ENCODE measurements around the gene TRPM8. TPM values are rescaled to one million over a fixed set of nuclear protein-coding genes. Genes with fewer than 3 reads are reported as not detected.

TRPM8 gene
- total RNA-seq, 2 donors from 2014 or later: not detected

DNA sequence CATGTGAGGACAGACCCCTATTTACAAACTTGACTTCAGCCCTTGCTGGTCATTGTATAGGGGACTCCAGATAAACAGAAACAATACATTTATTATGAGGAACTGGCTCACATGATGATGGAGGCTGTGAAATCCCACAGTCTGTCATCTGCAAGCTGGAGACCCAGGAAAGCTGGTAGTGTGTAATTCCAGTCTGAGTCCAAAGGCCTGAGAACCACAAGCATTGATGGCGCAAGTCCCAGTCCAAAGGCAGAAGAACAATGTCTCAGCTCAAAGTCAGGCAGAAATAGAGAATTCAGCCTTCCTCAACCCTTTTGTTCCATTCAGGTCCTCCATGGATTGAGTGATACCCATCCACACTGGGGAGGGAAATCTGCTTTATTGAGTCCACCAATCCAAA, 105.3 kb downstream of the TRPM8 start:
- Mint-ChIP-seq H3K4me1 (no peaks in the 10 kb centered on the region), H3K9me3 (peaks cover 37% of the 10 kb centered on the region), H3K4me3 (no peak overlapping the region), H3K36me3 (ENCODE audit: low read depth) (no peaks in the 10 kb centered on the region), H3K27ac (no peak overlapping the region), H3K27me3 (ENCODE audit: insufficient read depth) (no peaks in the 10 kb centered on the region)
- Histone ChIP-seq H3K4me3 (ENCODE audit: low read length) (no peak overlapping the region), H3K9ac (ENCODE audit: extremely low read depth, low read length, poor library complexity, severe bottlenecking) (no peak overlapping the region), H3K36me3 (ENCODE audit: control insufficient read depth, insufficient read depth, low read length) (no peaks in the 10 kb centered on the region), H3K27ac (ENCODE audit: low read depth, low read length) (no peak overlapping the region), H3K4me1 (ENCODE audit: control insufficient read depth, insufficient read depth, low read length) (no peaks in the 10 kb centered on the region), H3K27me3 (ENCODE audit: control insufficient read depth, insufficient read depth, low read length, poor library complexity, severe bottlenecking) (no peaks in the 10 kb centered on the region), H3K9me3 (ENCODE audit: control insufficient read depth, low read length) (peaks cover 11% of the 10 kb centered on the region)
- no peak for DNase-seq
- WGBS, 2 experiments (ENCODE audit: insufficient coverage in 1 of 2, insufficient read length in 1 of 2): 98 to 100% methylated on average over 1 of the region's 1 CpG
- no peak for TF ChIP-seq CTCF (conservative IDR thresholded peaks at IDR 0.05)

- 93 to 97% methylated on average over 11 to 29 of the region's 29 CpGs for WGBS, 2 experiments (ENCODE audit: insufficient coverage in 1 of 2, insufficient read length in 1 of 2)
- H3K27me3 Mint-ChIP-seq (ENCODE audit: insufficient read depth): no peaks in the 10 kb centered on the region
Measured at GRCh38 chr2:234024304-234024703, 107.1 kb downstream of the TRPM8 start.

DNA sequence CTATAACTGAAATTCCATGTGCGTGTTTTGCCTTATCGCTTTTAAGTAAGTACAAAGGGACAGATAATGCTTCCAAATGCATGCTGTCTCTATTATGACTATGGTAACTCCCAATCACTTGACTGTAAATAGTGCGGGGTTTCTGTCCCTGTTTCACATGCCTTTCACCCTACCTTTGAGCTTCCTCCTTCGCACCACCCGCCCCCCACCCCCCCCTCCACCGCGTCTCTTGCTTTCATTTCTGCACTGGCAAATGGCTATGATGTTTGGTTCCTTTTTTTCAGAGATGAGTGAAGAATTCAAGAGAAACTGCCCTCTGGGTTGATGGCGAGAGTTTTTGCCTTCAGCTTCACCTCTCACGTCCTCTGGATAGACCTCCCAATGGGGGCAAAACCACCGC, 108.3 kb downstream of the TRPM8 start:
- Mint-ChIP-seq H3K9me3 (peaks cover 30% of the 10 kb centered on the region), H3K36me3 (ENCODE audit: low read depth) (no peaks in the 10 kb centered on the region), H3K27me3 (ENCODE audit: insufficient read depth) (no peaks in the 10 kb centered on the region), H3K4me3 (no peak overlapping the region), H3K4me1 (no peaks in the 10 kb centered on the region), H3K27ac (no peak overlapping the region)
- peaks cover 11% of the 10 kb centered on the region for H3K9me3 ChIP-seq (ENCODE audit: control insufficient read depth, low read length)
- DNase-seq: no peak
- WGBS, 2 experiments (ENCODE audit: insufficient coverage in 1 of 2, insufficient read length in 1 of 2): 78 to 89% methylated on average over 4 to 5 of the region's 10 CpGs
- no peak overlapping the region for H3K9ac ChIP-seq (ENCODE audit: extremely low read depth, low read length, poor library complexity, severe bottlenecking)
- no peaks in the 10 kb centered on the region for H3K27me3 ChIP-seq (ENCODE audit: control insufficient read depth, insufficient read depth, low read length, poor library complexity, severe bottlenecking)
- H3K36me3 ChIP-seq (ENCODE audit: control insufficient read depth, insufficient read depth, low read length): no peaks in the 10 kb centered on the region
- no peaks in the 10 kb centered on the region for H3K4me1 ChIP-seq (ENCODE audit: control insufficient read depth, insufficient read depth, low read length)
- no peak overlapping the region for H3K27ac ChIP-seq (ENCODE audit: low read depth, low read length)
- no peak overlapping the region for H3K4me3 ChIP-seq (ENCODE audit: low read length)
- no peak for TF ChIP-seq CTCF (conservative IDR thresholded peaks at IDR 0.05)

More at GRCh38 chr2:234024304-234024703, 107.1 kb downstream of the TRPM8 start:
- Histone ChIP-seq H3K27ac (ENCODE audit: low read depth, low read length) (no peak overlapping the region), H3K9me3 (ENCODE audit: control insufficient read depth, low read length) (peaks cover 11% of the 10 kb centered on the region), H3K4me1 (ENCODE audit: control insufficient read depth, insufficient read depth, low read length) (no peaks in the 10 kb centered on the region), H3K27me3 (ENCODE audit: control insufficient read depth, insufficient read depth, low read length, poor library complexity, severe bottlenecking) (no peaks in the 10 kb centered on the region), H3K36me3 (ENCODE audit: control insufficient read depth, insufficient read depth, low read length) (no peaks in the 10 kb centered on the region), H3K4me3 (ENCODE audit: low read length) (no peak overlapping the region), H3K9ac (ENCODE audit: extremely low read depth, low read length, poor library complexity, severe bottlenecking) (no peak overlapping the region)
- Mint-ChIP-seq H3K4me3 (no peak overlapping the region), H3K36me3 (ENCODE audit: low read depth) (no peaks in the 10 kb centered on the region), H3K27ac (no peak overlapping the region), H3K4me1 (no peaks in the 10 kb centered on the region), H3K9me3 (peaks cover 30% of the 10 kb centered on the region)
- no peak for TF ChIP-seq CTCF (conservative IDR thresholded peaks at IDR 0.05)
- no peak for DNase-seq
